SK-N-SH (cell line): ENCODE data around the gene ATF6. TPM values are rescaled to one million over a fixed set of nuclear protein-coding genes. Genes with fewer than 3 reads are reported as not detected.

Experiments used
- polyA plus RNA-seq, 3 experiments: library from polyadenylated mRNA; depleted of rRNA; stranded (reverse); fragments of >200 nt; gene quantifications; 2 replicates each; pipeline ENCODE4 v1.2.3, GENCODE V29; 2012
- small RNA-seq, 7 experiments: library from RNA; depleted of rRNA; stranded (forward); fragments of <200 nt; gene quantifications; one replicate each; pipeline ENCODE3, GENCODE V24; 2012

Gene ATF6
- polyA plus RNA-seq, 1 of the 3 experiments (the other 2 are of a cell fraction): 8.8 TPM

Small RNA genes lying within 50 kb of the gene (small RNA-seq; reads per million reads assigned to genes)
- gene RN7SL466P: 0 reads per million in 7 experiments

Other genes with a start within 250 kb of the ATF6 start
- 0.07 and 0.10 TPM in 2 replicates for gene HSPA6, start 241.8 kb upstream of the ATF6 start, polyA plus RNA-seq (2012; rRNA removed)
- not detected in 2 replicates for gene FCGR3A, start 216.5 kb upstream of the ATF6 start, polyA plus RNA-seq (2012; rRNA removed)
- not detected in 2 replicates for gene FCGR3B, start 135.1 kb upstream of the ATF6 start, polyA plus RNA-seq (2012; rRNA removed)
- 0.05 TPM in 1 of 2 replicates, not detected in the other for gene FCGR2B, start 103.2 kb upstream of the ATF6 start, polyA plus RNA-seq (2012; rRNA removed)
- gene FCRLA, start 59.1 kb upstream of the ATF6 start, polyA plus RNA-seq (2012; rRNA removed): 0.10 and 0.13 TPM in 2 replicates
- 2.0 and 2.6 TPM in 2 replicates for gene FCRLB, start 44.8 kb upstream of the ATF6 start, polyA plus RNA-seq (2012; rRNA removed)
- gene DUSP12, start 16.5 kb upstream of the ATF6 start, polyA plus RNA-seq (2012; rRNA removed): 41.7 and 46.4 TPM in 2 replicates